ENCODE data around the gene ADAMTS17. TPM values are rescaled to one million over a fixed set of nuclear protein-coding genes. Genes with fewer than 3 reads are reported as not detected.

Gene ADAMTS17
- total RNA-seq, 4 donors from 2014 or later = 5.0 to 16.2 (median 11.6) TPM

- no peak for ATAC-seq
- no peak for DNase-seq
- intact Hi-C loops (cut with DNase I; ENCODE audit: low total_unique reads) = no loop called here
- H3K27ac ChIP-seq = no peak overlapping the region
- no peaks in the 10 kb centered on the region for H3K4me1 ChIP-seq
- no peak overlapping the region for H3K4me3 ChIP-seq
- H3K9me3 ChIP-seq = no peaks in the 10 kb centered on the region
- TF ChIP-seq CTCF (IDR thresholded peaks at IDR 0.05 in 4 of 5, conservative IDR thresholded peaks at IDR 0.05 in 1 of 5) (no peak), POLR2A (IDR thresholded peaks at IDR 0.05) (no peak)
- in situ Hi-C loops (cut with MboI; ENCODE audit: low sequenced_read_pairs in 4 of 4) = no loop called here
- peaks cover 0 to 10% of the 10 kb centered on the region in 2 donors for H3K36me3 ChIP-seq
- no peaks in the 10 kb centered on the region for H3K27me3 ChIP-seq
These were observed 183.4 kb downstream of the ADAMTS17 start for GRCh38 chr15:100158356-100158755.

GRCh38 chr15:100156201-100156600, 185.6 kb downstream of the ADAMTS17 start:
- no peak overlapping the region for H3K4me3 ChIP-seq
- intact Hi-C loops (cut with DNase I; ENCODE audit: low total_unique reads) (no loop called here), in situ Hi-C loops (cut with MboI; ENCODE audit: low sequenced_read_pairs in 4 of 4) (no loop called here)
- H3K4me1 ChIP-seq = no peaks in the 10 kb centered on the region
- no peak for ATAC-seq
- peaks cover 0 to 23% of the 10 kb centered on the region in 2 donors for H3K36me3 ChIP-seq
- H3K9me3 ChIP-seq = no peaks in the 10 kb centered on the region
- DNase-seq = no peak
- no peak overlapping the region for H3K27ac ChIP-seq
- no peaks in the 10 kb centered on the region for H3K27me3 ChIP-seq
- TF ChIP-seq CTCF (IDR thresholded peaks at IDR 0.05 in 4 of 5, conservative IDR thresholded peaks at IDR 0.05 in 1 of 5) = no peak
- TF ChIP-seq POLR2A (IDR thresholded peaks at IDR 0.05) = no peak

GRCh38 chr15:100154338-100154737, 187.4 kb downstream of the ADAMTS17 start:
- no peak overlapping the region for H3K27ac ChIP-seq
- no peaks in the 10 kb centered on the region for H3K9me3 ChIP-seq
- peaks cover 0 to 28% of the 10 kb centered on the region in 2 donors for H3K36me3 ChIP-seq
- intact Hi-C loops (cut with DNase I; ENCODE audit: low total_unique reads) (no loop called here), in situ Hi-C loops (cut with MboI; ENCODE audit: low sequenced_read_pairs in 4 of 4) (no loop called here)
- ATAC-seq (no peak), DNase-seq (no peak)
- no peaks in the 10 kb centered on the region for H3K27me3 ChIP-seq
- H3K4me1 ChIP-seq = no peaks in the 10 kb centered on the region
- no peak overlapping the region for H3K4me3 ChIP-seq
- no peak for TF ChIP-seq CTCF (IDR thresholded peaks at IDR 0.05 in 4 of 5, conservative IDR thresholded peaks at IDR 0.05 in 1 of 5)
- TF ChIP-seq POLR2A (IDR thresholded peaks at IDR 0.05) = no peak

DNA sequence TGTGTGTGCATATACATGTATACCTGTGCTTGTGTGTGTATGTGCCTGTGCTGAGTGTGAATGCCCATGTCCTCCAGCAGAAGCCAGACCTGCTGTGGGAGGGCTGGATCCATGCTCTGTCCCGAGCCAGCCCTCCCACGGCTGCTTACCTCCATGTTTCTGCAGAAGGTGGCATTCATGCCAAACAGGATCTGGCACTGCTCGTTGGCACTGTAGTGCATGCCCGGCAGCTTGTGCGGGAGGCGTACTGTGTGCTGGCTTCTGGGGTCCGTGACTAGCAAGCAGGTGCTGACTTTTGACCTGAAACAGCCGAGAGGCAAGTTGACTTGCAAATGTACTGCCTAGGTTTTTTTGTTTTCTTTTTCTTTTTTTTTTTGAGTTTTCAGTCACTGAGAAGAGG, 189.3 kb downstream of the ADAMTS17 start:
- no peaks in the 10 kb centered on the region for H3K4me1 ChIP-seq
- H3K27ac ChIP-seq = no peak overlapping the region
- no peak overlapping the region for H3K4me3 ChIP-seq
- TF ChIP-seq CTCF (IDR thresholded peaks at IDR 0.05 in 4 of 5, conservative IDR thresholded peaks at IDR 0.05 in 1 of 5) (no peak), POLR2A (IDR thresholded peaks at IDR 0.05) (no peak)
- ATAC-seq (no peak), DNase-seq (no peak)
- peaks cover 0 to 40% of the 10 kb centered on the region in 2 donors for H3K36me3 ChIP-seq
- H3K9me3 ChIP-seq = peaks cover 0 to 9% (median 3%) of the 10 kb centered on the region in 3 donors
- in situ Hi-C loops (cut with MboI; ENCODE audit: low sequenced_read_pairs in 4 of 4) = no loop called here
- intact Hi-C loops (cut with DNase I; ENCODE audit: low total_unique reads) = no loop called here
- no peaks in the 10 kb centered on the region for H3K27me3 ChIP-seq

DNA sequence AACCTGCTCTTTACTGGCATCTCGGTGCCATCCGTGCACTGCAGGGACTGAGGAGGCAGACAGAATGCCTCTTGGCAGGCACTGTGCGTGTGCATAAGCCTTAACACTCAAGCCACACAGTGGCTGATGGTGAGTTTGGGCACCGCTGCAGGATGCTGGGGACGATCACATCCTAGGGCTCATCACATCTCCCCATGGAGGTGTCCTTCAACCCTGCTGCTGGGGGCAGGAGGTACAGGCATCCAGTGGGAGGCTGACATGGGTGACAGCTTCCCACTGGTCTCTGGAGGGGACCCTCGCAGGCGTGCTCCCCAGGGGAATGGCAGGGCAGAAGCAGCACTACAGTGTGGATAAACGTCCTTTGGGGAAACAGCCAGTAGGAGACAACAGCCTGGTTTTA, 190.9 kb downstream of the ADAMTS17 start:
- Histone ChIP-seq H3K4me1 (no peaks in the 10 kb centered on the region), H3K4me3 (no peak overlapping the region), H3K36me3 (peaks cover 0 to 40% of the 10 kb centered on the region in 2 donors), H3K27ac (no peak overlapping the region), H3K9me3 (peaks cover 0 to 9% (median 3%) of the 10 kb centered on the region in 3 donors), H3K27me3 (no peaks in the 10 kb centered on the region)
- intact Hi-C loops (cut with DNase I; ENCODE audit: low total_unique reads) (no loop called here), in situ Hi-C loops (cut with MboI; ENCODE audit: low sequenced_read_pairs in 4 of 4) (no loop called here)
- DNase-seq = no peak
- ATAC-seq = no peak
- TF ChIP-seq CTCF (IDR thresholded peaks at IDR 0.05 in 4 of 5, conservative IDR thresholded peaks at IDR 0.05 in 1 of 5) (no peak), POLR2A (IDR thresholded peaks at IDR 0.05) (no peak)
